HG02943 (cell line): ENCODE data around the gene ZNRF3.

ENCODE experiments used
- ATAC-seq: cut with Tn5 transposase; IDR thresholded peaks from one replicate; pipeline ENCODE4 v1.9.1; 2021; ENCODE audit warnings: mild to moderate bottlenecking, low read depth, moderate library complexity; ENCODE audit not compliant: unreplicated experiment

Gene ZNRF3

GRCh38 chr22:28949788-28950187 lies 66.4 kb downstream of the ZNRF3 start:
- no peak for ATAC-seq

- no peak for ATAC-seq
Observed at GRCh38 chr22:28950617-28951411, 67.4 kb downstream of the ZNRF3 start.

- ATAC-seq: no peak
Observed at GRCh38 chr22:28951530-28951929, 68.2 kb downstream of the ZNRF3 start.

GRCh38 chr22:28951969-28952521 lies 68.7 kb downstream of the ZNRF3 start:
- no peak for ATAC-seq

- ATAC-seq: no peak
Observed at GRCh38 chr22:28952857-28953256, 69.5 kb downstream of the ZNRF3 start.

- no peak for ATAC-seq
Observed at GRCh38 chr22:28953403-28953802, 70.0 kb downstream of the ZNRF3 start.

GRCh38 chr22:28953976-28954880 lies 70.9 kb downstream of the ZNRF3 start:
- ATAC-seq: no peak

- peak; percentile 67 for ATAC-seq
Observed at GRCh38 chr22:28955817-28956216, 72.4 kb downstream of the ZNRF3 start.

GRCh38 chr22:28956506-28956905 lies 73.1 kb downstream of the ZNRF3 start:
- no peak for ATAC-seq

GRCh38 chr22:28958611-28959010 lies 75.2 kb downstream of the ZNRF3 start:
- ATAC-seq: no peak

GRCh38 chr22:28962042-28962554 lies 78.7 kb downstream of the ZNRF3 start:
- ATAC-seq: no peak

- ATAC-seq: no peak
Observed at GRCh38 chr22:28963362-28963761, 80.0 kb downstream of the ZNRF3 start.

- no peak for ATAC-seq
Observed at GRCh38 chr22:28967163-28967665, 83.8 kb downstream of the ZNRF3 start.

- no peak for ATAC-seq
Observed at GRCh38 chr22:28967969-28968368, 84.6 kb downstream of the ZNRF3 start.

- ATAC-seq: no peak
Observed at GRCh38 chr22:28969401-28970168, 86.2 kb downstream of the ZNRF3 start.

- ATAC-seq: no peak
Observed at GRCh38 chr22:28973352-28973751, 90.0 kb downstream of the ZNRF3 start.

GRCh38 chr22:28977060-28977459 lies 93.7 kb downstream of the ZNRF3 start:
- ATAC-seq: no peak

- ATAC-seq: no peak
Observed at GRCh38 chr22:28977481-28977971, 94.2 kb downstream of the ZNRF3 start.

GRCh38 chr22:28978158-28978557 lies 94.8 kb downstream of the ZNRF3 start:
- no peak for ATAC-seq
